Occipital lobe (tissue), 3 donors: ENCODE results near the gene TNFRSF8. TPM values are rescaled to one million over a fixed set of nuclear protein-coding genes. Genes with fewer than 3 reads are reported as not detected.

ENCODE experiments used
- DNase-seq: peaks from one replicate; lab custom pipeline; 2025; lab: John Stamatoyannopoulos, UW
- small RNA-seq: library from RNA; depleted of rRNA; stranded (forward); fragments of <200 nt; gene quantifications from one replicate; pipeline ENCODE3, GENCODE V24; 2014
- total RNA-seq: library from RNA; depleted of rRNA; stranded (reverse); fragments of >200 nt; gene quantifications from one replicate; pipeline ENCODE4 v1.2.3, GENCODE V29; 2014

Gene TNFRSF8
- total RNA-seq, 1 donor from 2014 or later = not detected

DNA sequence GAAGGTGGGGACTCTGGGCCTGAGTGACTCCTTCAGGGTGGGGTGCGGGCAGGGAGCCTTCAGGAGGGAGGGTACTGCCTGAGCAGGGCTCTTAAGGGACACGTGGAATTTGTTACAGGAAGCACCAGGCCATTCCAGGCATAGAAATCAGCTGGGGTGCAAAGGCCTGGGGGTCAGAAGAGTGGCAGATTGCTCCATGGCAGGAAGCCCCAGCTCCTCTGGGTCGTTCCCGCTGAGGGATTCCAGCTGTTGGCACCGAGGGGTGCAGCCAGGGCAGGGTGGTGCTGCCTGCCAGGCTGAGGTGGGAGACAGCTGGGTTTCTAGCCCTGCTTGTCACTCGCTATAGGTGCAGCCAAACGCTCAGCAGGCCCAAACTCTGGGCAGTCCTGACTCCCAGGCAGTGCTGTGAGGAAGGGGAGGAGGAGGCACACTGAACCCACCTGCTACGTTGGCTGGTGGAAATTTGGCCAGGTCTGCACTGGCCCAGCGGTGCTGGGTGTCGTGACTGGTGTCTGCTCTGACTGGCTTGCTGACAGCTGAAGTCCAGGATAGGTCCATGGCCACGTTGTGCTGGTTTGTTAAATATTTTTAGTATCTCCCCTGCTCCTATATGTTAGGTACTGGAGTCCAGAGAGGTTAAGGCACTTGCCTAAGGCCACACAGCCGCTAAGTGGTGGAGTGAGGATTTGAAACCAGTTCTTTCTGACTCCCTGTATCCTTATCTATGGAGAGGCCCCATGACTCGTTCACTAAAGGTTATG is 123.0 kb downstream of the TNFRSF8 start:
- no peak for DNase-seq

DNA sequence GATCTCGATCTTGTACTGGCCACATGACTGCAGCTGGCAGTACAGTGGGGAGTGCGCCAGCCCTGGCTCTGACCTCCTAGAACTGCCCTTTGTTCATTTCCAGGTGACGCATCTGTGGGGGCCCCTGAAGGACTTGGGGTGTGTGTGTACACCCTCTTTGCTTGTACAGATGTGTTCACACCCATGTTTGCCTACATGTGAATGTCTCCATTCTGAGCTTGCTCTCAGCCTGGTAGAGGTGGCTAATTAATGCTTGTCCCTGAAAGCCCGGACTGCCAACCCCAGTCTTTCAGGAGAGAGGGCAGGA is 123.5 kb downstream of the TNFRSF8 start:
- no peak for DNase-seq

DNA sequence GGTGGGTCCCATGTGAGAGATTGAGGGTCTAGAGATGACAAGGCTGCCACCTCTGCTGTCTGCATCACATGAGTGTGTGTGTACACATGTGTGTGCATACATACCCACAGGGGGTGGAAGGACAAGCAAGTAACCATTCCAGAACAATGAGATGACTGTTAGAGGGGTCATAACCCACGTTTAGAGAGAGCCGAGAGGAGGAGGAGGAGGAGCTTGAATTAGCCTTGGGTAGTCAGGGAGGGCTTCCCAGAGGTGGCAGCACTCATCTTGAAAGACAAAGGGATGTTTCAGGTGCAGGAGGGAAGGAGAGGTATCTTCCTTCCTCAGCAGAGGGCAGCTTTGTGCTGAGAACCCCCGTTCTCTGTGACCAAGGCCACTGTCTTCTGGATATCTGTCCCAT is 125.0 kb downstream of the TNFRSF8 start:
- no peak for DNase-seq

DNA sequence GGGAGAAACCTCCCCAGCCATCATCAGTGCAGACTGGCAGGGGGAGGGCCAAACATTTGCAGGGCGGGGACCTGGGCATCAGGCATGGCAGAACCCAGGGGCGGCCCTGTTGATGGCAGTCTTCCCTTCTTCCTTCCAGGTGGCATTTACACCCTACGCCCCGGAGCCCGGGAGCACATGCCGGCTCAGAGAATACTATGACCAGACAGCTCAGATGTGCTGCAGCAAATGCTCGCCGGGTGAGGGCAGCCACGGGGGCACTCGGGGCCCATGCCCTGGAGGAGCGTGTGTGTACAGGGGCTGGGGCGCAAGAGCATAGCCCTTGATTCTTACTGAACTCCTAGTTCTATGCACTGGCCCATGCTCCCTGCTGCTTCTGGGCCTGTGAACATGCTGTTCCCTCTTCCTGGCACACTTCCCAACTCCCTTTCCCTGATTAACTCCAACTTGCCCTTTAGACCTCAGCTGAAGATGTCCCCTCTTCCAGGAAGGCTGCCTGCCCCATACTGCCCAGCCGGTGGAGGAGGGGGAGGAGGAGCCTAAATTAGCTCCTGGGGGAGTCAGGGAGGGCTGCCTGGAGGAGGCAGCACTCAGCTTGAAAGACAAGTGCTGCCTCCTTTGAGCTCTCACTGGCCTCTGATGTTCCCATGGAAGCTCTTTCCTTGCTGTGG is 125.7 kb downstream of the TNFRSF8 start:
- no peak for DNase-seq

DNA sequence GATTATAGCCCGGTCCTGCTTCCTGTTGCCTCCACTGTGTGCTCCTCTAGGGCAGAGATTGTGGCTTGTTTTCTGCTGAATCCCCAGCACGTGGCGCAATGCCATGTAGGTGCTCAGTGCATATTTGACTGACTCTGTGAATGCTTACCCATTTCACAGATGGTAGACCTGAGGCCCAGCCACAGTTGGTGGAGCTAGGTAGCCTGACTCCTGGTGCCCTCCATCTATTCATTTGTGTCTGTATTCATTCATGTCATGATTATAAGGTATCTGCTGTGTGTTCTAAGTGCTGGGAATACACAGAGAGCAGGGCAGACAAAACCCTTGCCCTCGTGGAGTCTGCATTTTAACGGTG is 126.2 kb downstream of the TNFRSF8 start:
- no peak for DNase-seq

DNA sequence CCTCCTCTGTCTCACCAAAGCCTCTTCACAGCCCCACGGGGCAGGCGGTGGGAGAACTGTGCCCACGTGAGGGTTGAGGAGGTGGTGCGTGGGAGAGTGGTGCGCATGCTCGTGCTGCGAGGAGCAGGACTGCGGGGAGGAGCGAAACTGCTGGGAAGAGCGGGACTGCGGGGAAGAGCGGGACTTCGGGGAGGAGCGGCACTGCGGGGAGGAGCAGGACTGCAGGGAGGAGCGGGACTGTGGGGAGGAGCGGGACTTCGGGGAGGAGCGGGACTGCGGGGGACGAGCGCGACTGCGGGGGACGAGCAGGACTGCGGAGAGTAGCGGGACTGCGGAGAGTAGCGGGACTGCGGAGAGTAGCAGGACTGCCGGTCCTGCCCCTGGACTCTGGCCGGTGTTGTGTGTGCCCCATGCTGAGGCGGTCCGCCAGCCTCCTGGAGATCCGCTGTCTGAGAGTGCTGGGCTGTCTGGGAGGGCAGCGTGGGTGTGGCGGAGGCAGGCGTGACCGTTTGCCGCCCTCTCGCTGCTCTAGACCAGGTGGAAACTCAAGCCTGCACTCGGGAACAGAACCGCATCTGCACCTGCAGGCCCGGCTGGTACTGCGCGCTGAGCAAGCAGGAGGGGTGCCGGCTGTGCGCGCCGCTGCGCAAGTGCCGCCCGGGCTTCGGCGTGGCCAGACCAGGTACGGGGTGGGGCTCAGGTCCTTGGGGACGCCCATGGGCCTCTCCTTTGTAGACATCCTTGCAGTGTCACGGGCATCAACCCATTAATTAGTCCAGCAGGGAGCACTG is 128.3 kb downstream of the TNFRSF8 start:
- no peak for DNase-seq

Small RNAs within 50 kb of the gene (small RNA-seq; reads per million reads assigned to genes)
- gene AL096840.1 = not detected
- gene MIR4632 = not detected
- not detected for gene MIR6729
- not detected for gene RF00019
- not detected for gene RN7SL649P
- not detected for gene RNU6-777P
- not detected for gene RPL23AP89

Other genes with a start within 250 kb of the TNFRSF8 start
- 0.47 TPM for gene NPPA, start 215.5 kb upstream of the TNFRSF8 start, total RNA-seq
- gene NPPB, start 204.4 kb upstream of the TNFRSF8 start, total RNA-seq = 0.47 TPM
- gene KIAA2013, start 136.9 kb upstream of the TNFRSF8 start, total RNA-seq = 18.6 TPM
- 23.9 TPM for gene PLOD1, start 128.6 kb upstream of the TNFRSF8 start, total RNA-seq
- 35.1 TPM for gene MFN2, start 82.9 kb upstream of the TNFRSF8 start, total RNA-seq
- gene MIIP, start 43.8 kb upstream of the TNFRSF8 start, total RNA-seq = 29.0 TPM
- 3.1 TPM for gene TNFRSF1B, start 103.7 kb downstream of the TNFRSF8 start, total RNA-seq
- 42.0 TPM for gene VPS13D, start 166.7 kb downstream of the TNFRSF8 start, total RNA-seq